ENCODE measurements around the gene RPL36.

DNA sequence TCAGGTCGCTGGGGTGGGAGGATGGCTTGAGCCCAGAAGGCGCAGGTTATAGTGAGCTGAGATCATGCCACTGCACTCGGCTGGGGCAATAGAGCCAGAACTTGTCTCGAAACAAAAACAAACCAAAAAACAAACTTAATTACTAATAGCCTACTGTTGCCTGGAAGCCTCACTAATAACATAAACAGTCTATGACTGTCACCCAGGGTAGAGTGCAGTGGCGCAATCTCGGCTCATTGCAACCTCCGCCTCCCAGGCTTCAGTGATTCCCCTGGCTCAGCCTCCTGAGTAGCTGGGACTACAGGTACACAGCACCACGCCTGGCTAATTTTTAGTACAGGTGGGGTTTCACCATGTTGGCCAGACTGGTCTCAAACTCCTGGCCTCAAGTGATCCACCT lies 48.3 kb downstream of the RPL36 start:
- no peak for TF ChIP-seq TAF1 (IDR thresholded peaks at IDR 0.05; ENCODE audit: borderline replicate concordance, low read depth, low read length)
- TF ChIP-seq POLR2A (IDR thresholded peaks at IDR 0.05; ENCODE audit: low read depth, low read length) = no peak

Data from GM12892 (cell line).